Astrocyte of the cerebellum (primary cell): ENCODE measurements around the gene IL21R.
"Not testable (repeated sequence)": the region's sequence is repeated elsewhere in the genome, so short reads cannot be mapped to it uniquely, and the experiment has no call there.

Experiments
- DNase-seq: peaks from one replicate; pipeline ENCODE4 v3.0.0-alpha.2; 2011; ENCODE audit warnings: low read depth
- H3K4me3 ChIP-seq: 2 replicates; pipeline ENCODE4 v1.5.1; 2011; ENCODE audit warnings: mild to moderate bottlenecking, low read depth, low read length, moderate library complexity
- CTCF ChIP-seq: IDR thresholded peaks from 2 replicates; pipeline ENCODE4 v1.5.1; 2012; ENCODE audit warnings: low read length, low read depth, moderate library complexity, mild to moderate bottlenecking; ENCODE audit errors: missing control alignments
- in situ Hi-C: cut with HindIII; loops from 2 replicates; pipeline ENCODE4 v1.10.0; 2017; ENCODE audit warnings: low sequenced_read_pairs

The IL21R gene

GRCh38 chr16:27405546-27406451, 3.8 kb downstream of the IL21R start:
- DNase-seq = no peak
- no peak for TF ChIP-seq CTCF
- in situ Hi-C loops = no loop called here
- no peak overlapping the region for H3K4me3 ChIP-seq

DNA sequence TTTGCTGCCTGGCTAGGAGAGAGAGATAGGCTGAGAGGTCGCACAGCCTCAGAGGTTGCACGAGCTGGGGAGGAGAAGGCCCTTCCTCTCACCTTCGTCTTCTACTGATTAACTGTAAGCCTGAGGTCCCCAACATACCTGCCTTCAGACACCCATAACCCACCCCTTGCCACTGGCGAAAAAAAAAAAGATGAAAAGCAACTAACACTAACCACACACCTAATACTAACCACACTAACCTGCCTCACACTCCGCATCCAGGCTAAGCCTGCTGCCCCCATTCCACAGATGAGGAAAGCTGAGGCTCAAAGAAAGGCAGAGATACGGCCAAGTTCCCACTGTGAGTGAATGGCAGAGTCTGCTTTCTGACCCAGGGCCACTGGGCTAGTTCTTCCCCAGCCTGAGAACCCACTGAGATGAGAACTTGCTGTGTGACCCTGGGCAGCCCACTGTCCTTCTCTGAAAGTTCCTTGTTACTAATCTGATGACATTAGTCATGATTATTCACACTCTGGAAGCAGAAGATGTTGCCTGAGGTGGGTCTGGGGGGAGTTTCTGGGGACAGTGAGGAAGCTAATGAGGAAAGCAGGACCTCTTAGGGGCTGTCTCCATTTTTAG, 4.6 kb downstream of the IL21R start:
- no peak for TF ChIP-seq CTCF
- no peak overlapping the region for H3K4me3 ChIP-seq
- in situ Hi-C loops = no loop called here
- DNase-seq = no peak

DNA sequence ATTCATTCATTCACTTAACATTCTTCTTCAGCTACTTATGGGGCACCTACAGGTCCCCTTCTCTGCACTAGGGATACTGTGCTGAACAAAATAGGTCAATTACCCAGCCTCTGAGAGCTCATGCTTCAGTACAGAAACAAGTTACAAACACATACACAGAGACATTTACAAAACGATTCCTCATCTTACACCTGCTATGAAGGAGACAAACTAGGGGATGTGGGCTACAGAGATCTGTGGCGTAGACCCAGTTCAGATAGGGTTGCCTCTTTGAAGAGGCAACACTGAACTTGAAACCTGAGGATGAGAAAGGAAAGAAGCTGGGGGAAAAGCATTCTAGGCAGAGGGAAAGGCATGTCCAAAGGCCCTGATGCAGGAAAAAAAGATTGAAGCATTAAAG, 5.2 kb downstream of the IL21R start:
- in situ Hi-C loops = no loop called here
- no peak for TF ChIP-seq CTCF
- no peak for DNase-seq
- H3K4me3 ChIP-seq = no peak overlapping the region

DNA sequence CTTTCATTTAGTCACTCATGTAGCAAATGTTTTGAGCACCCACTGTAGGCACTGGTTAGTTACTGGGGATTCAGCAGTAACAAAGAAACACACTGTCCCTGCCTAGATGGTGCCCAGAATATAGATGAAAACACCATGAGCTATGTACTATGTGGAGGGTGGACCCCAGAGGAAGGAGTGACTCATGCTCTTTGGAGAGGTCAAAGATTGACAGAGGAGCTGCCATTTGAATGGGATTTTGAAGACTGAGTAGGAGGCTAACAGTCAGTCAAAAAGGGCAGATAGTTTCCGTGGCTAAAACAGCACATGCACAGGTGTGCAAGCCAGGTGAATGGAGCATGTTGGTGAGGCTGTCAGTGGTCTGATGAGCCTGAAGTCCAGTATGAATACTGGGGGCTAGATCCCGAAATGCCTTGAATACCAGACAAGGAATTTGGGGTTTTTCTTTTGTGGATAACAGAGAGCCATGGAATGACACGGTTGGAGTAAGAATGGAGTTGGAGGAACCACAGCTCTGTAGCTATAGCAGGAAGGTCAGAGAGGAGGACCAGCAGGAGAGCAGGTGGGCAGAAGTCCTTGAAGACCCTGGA, 6.1 kb downstream of the IL21R start:
- no peak for DNase-seq
- TF ChIP-seq CTCF = no peak
- in situ Hi-C loops = no loop called here
- H3K4me3 ChIP-seq = no peak overlapping the region

DNA sequence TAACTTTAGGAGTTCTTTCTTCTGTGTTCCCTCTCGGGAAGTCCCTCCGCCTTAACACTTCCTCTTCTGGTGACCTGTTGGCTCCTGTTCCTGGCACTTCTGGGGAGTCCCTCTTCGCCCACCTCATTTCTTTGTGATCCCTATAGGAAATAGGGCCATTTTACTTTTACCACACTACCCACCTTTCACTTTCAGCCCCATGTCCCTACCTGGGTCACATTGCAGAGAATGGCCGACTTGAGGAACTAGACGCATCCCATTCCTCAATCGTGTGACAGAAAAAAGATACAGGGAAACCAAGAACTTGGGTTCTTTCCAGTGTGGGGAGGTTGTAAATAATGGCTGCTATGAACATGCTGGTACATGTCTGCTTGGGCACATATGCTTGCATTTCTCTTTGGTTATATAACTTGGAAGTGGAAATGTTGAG, 6.6 kb downstream of the IL21R start:
- DNase-seq = no peak
- H3K4me3 ChIP-seq = no peak overlapping the region
- no peak for TF ChIP-seq CTCF
- in situ Hi-C loops = no loop called here

DNA sequence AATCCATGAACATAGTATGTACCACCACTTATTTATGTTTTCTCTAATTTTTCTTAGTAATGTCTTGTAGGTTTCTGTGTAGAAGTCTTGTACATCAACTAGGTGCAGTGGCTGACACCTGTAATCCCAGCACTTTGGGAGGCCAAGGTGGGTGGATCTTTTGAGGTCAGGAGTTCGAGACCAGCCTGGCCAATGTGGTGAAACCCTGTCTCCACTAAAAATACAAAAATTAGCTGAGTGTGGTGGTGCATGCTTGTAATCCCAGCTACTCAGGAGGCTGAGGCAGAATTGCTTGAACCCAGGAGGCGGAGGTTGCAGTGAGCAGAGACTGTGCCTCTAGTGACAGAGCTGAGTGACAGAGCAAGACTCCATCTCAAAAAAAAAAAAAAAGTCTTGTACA, 8.0 kb downstream of the IL21R start:
- in situ Hi-C loops, H3K4me3 ChIP-seq, DNase-seq: not testable (repeated sequence)

- no peak for DNase-seq
- in situ Hi-C loops = no loop called here
- no peak overlapping the region for H3K4me3 ChIP-seq
- TF ChIP-seq CTCF = no peak
Observed at GRCh38 chr16:27410761-27411160, 8.8 kb downstream of the IL21R start.
